B cell (primary cell): ENCODE measurements around the gene OCSTAMP. TPM values are rescaled to one million over a fixed set of nuclear protein-coding genes. Genes with fewer than 3 reads are reported as not detected.

ENCODE experiments used
- ATAC-seq: fragments of 200-7000 bp; cut with Tn5 transposase; one replicate; pipeline ENCODE4 v1.10.0; 2021; ENCODE audit warnings: low read depth, mild to moderate bottlenecking, moderate number of reproducible peaks, moderate library complexity
- CTCF ChIA-PET: fragments of 350-600 bp; sonication (Branson Sonifier 250); formaldehyde crosslinking; loops from one replicate; lab custom pipeline; 2021; ENCODE audit warnings: antibody characterized with exemption, inconsistent platforms; lab: Charles Lee
- POLR2A ChIA-PET: fragments of 350-600 bp; sonication (Branson Sonifier 250); formaldehyde crosslinking; loops from one replicate; lab custom pipeline; 2021; ENCODE audit warnings: antibody characterized with exemption; lab: Charles Lee
- DNase-seq: peaks from one replicate; pipeline ENCODE4 v3.0.0; 2013
- H2AFZ ChIP-seq: 2 replicates; pipeline ENCODE4 v1.6.1; 2012; ENCODE audit warnings: mild to moderate bottlenecking, low read depth, low read length; ENCODE audit not compliant: insufficient read depth, poor library complexity, severe bottlenecking
- H3K27ac ChIP-seq, 2 donors: 1 replicate in 1 of 2; 2 replicates in 1 of 2; pipeline ENCODE4 v1.5.1; 2012 to 2013; ENCODE audit warnings: low read length in 2 of 2, mild to moderate bottlenecking in 2 of 2, moderate library complexity in 1 of 2
- H3K27me3 ChIP-seq, 4 experiments: fragments of 200-600 bp in 1 of 4; sonication (generic) in 1 of 4; replicated peaks in 1 of 4; 1 replicate in 2 of 4; 2 replicates in 2 of 4; pipeline versions ENCODE4 v1.6.1 to v1.7.0; 2013 to 2016; ENCODE audit warnings: low read length in 3 of 4, mild to moderate bottlenecking in 2 of 4, mixed read lengths in 1 of 4, moderate library complexity in 1 of 4; ENCODE audit not compliant: insufficient read depth in 4 of 4, control insufficient read depth in 3 of 4; ENCODE audit errors: control extremely low read depth in 1 of 4
- H3K36me3 ChIP-seq, 2 experiments: replicated peaks in 1 of 2; 1 replicate in 1 of 2; 2 replicates in 1 of 2; pipeline versions ENCODE4 v1.6.1 to v1.7.1; 2013; ENCODE audit warnings: low read length in 1 of 2; ENCODE audit not compliant: insufficient read depth in 2 of 2, control insufficient read depth in 1 of 2; ENCODE audit errors: control extremely low read depth in 1 of 2, extremely low read depth in 1 of 2
- H3K4me1 ChIP-seq, 2 donors: fragments of 200-600 bp in 1 of 2; sonication (generic) in 1 of 2; 1 replicate in 1 of 2; 2 replicates in 1 of 2; pipeline versions ENCODE4 v1.5.1 to v1.6.1; 2013 to 2017; ENCODE audit warnings: low read length in 2 of 2; ENCODE audit not compliant: control insufficient read depth in 2 of 2, insufficient read depth in 2 of 2
- H3K4me2 ChIP-seq: replicated peaks from 2 replicates; pipeline ENCODE3; 2012; ENCODE audit warnings: mild to moderate bottlenecking, low read depth, low read length; ENCODE audit not compliant: poor library complexity, severe bottlenecking
- H3K4me3 ChIP-seq, 5 experiments: fragments of 200-600 bp in 1 of 5; sonication (generic) in 1 of 5; 1 replicate in 3 of 5; 2 replicates in 2 of 5; pipeline versions ENCODE4 v1.5.1 to v1.7.0; 2011 to 2016; ENCODE audit warnings: low read length in 4 of 5, mild to moderate bottlenecking in 4 of 5, low read depth in 2 of 5, control low read depth in 1 of 5, moderate library complexity in 1 of 5; ENCODE audit not compliant: insufficient read depth in 1 of 5; ENCODE audit errors: control extremely low read depth in 1 of 5, extremely low read depth in 1 of 5
- H3K79me2 ChIP-seq: fragments of 200-600 bp; sonication (generic); one replicate; pipeline ENCODE4 v1.6.0; 2016; ENCODE audit warnings: low read length; ENCODE audit not compliant: control insufficient read depth, insufficient read depth
- H3K9ac ChIP-seq: fragments of 200-600 bp; sonication (generic); 2 replicates; pipeline ENCODE4 v1.6.1; 2017; ENCODE audit warnings: mild to moderate bottlenecking, low read length, moderate library complexity
- H3K9me3 ChIP-seq, 3 donors: one replicate each; pipeline versions ENCODE4 v1.6.1 to v1.7.1; 2013; ENCODE audit warnings: low read length in 2 of 3; ENCODE audit not compliant: control insufficient read depth in 2 of 3, insufficient read depth in 1 of 3; ENCODE audit errors: control extremely low read depth in 1 of 3
- H4K20me1 ChIP-seq: 2 replicates; pipeline ENCODE4 v1.6.0; 2012; ENCODE audit warnings: mild to moderate bottlenecking, low read length; ENCODE audit not compliant: insufficient read depth, control insufficient read depth, poor library complexity, severe bottlenecking
- H3K27ac Mint-ChIP-seq: one replicate; pipeline ENCODE4 v1.8.0; 2021; ENCODE audit warnings: mixed read lengths
- H3K27me3 Mint-ChIP-seq: one replicate; pipeline ENCODE4 v1.8.0; 2021; ENCODE audit warnings: mixed read lengths
- H3K4me1 Mint-ChIP-seq: one replicate; pipeline ENCODE4 v1.8.0; 2021; ENCODE audit warnings: mixed read lengths
- H3K4me3 Mint-ChIP-seq: one replicate; pipeline ENCODE4 v1.8.0; 2021; ENCODE audit warnings: mixed read lengths
- H3K9me3 Mint-ChIP-seq: one replicate; pipeline ENCODE4 v1.8.0; 2022; ENCODE audit warnings: mixed read lengths; ENCODE audit not compliant: insufficient read depth
- EZH2 ChIP-seq: IDR thresholded peaks from 2 replicates; pipeline ENCODE4 v1.6.1; 2012; ENCODE audit warnings: borderline replicate concordance, low read depth, mild to moderate bottlenecking, moderate library complexity, low read length; ENCODE audit not compliant: insufficient read depth, poor library complexity, severe bottlenecking
- WGBS: methylation state at CpG from one replicate; pipeline ENCODE4 v1.1.5; 2013; ENCODE audit warnings: missing lambda C conversion rate; ENCODE audit not compliant: insufficient coverage; 5-methylcytosine and 5-hydroxymethylcytosine counted together
- intact Hi-C: fragments of 100-400 bp; cut with micrococcal nuclease; formaldehyde crosslinking; loops from one replicate; pipeline ENCODE4 v1.10.0; 2022
- polyA plus RNA-seq: library from polyadenylated mRNA; depleted of rRNA; stranded (reverse); fragments of >200 nt; gene quantifications from 2 replicates; pipeline ENCODE4 v1.2.3, GENCODE V29; 2012
- total RNA-seq, 2 donors: library from RNA; stranded (reverse); fragments of 120-200 nt in 1 of 2; gene quantifications; 1 replicate in 1 of 2; 2 replicates in 1 of 2; pipeline versions ENCODE4 v1.2.3 to v1.2.4, GENCODE V29; 2013 to 2022
- TF ChIP-seq, protein P1 (sequence below): fragments of 200-600 bp; IDR thresholded peaks from one replicate; pipeline ENCODE4 v1.8.0; 2022; ENCODE audit warnings: antibody characterized with exemption, mild to moderate bottlenecking

Gene OCSTAMP
- total and polyA plus RNA-seq, 2 donors (not counting 1 experiment from before 2014, with no cell fraction given): not detected

DNA sequence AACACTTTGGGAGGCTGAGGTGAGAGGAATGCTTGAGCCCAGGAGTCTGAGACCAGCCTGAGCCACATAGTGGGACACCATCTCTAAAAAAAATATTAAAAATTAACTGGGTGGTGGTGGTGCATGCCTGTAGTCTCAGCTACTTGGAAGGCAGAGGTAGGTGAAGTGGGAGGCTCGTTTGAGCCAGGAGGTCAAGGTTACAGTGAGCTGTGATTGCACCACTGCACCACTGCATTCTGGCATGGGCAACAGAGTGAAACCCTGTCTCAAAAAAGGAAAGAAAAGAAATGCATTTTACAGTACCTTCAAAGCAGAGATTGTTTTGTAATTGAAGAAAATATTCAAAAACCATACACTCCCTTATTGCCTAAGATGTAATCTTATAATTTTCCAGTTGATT is 6.5 kb downstream of the OCSTAMP start:
- no peak overlapping the region for H3K9ac ChIP-seq
- H4K20me1 ChIP-seq: no peaks in the 10 kb centered on the region
- 0% methylated on average over 1 of the region's 1 CpG for WGBS
- H3K4me3 ChIP-seq: no peak overlapping the region
- H3K27ac ChIP-seq: no peak overlapping the region
- ChIA-PET POLR2A (no interaction called here), CTCF (interaction anchor here (0.7 to 1.7 kb wide), 4 partner anchors 9 to 137 kb away, joined by 3 to 5 read pairs (median 4); no protein-coding TSS in a partner anchor)
- no peak for TF ChIP-seq EZH2
- TF ChIP-seq, protein P1, sequence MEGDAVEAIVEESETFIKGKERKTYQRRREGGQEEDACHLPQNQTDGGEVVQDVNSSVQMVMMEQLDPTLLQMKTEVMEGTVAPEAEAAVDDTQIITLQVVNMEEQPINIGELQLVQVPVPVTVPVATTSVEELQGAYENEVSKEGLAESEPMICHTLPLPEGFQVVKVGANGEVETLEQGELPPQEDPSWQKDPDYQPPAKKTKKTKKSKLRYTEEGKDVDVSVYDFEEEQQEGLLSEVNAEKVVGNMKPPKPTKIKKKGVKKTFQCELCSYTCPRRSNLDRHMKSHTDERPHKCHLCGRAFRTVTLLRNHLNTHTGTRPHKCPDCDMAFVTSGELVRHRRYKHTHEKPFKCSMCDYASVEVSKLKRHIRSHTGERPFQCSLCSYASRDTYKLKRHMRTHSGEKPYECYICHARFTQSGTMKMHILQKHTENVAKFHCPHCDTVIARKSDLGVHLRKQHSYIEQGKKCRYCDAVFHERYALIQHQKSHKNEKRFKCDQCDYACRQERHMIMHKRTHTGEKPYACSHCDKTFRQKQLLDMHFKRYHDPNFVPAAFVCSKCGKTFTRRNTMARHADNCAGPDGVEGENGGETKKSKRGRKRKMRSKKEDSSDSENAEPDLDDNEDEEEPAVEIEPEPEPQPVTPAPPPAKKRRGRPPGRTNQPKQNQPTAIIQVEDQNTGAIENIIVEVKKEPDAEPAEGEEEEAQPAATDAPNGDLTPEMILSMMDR: no peak
- no peak overlapping the region for H2AFZ ChIP-seq
- peaks cover 4% of the 10 kb centered on the region for H3K27me3 Mint-ChIP-seq
- H3K4me1 ChIP-seq: peaks cover 12 to 16% of the 10 kb centered on the region in 2 donors
- H3K27ac Mint-ChIP-seq: no peak overlapping the region
- H3K4me1 Mint-ChIP-seq: peaks cover 11% of the 10 kb centered on the region
- DNase-seq (no peak), ATAC-seq (no peak)
- no peaks in the 10 kb centered on the region for H3K9me3 Mint-ChIP-seq
- intact Hi-C loops: no loop called here
- no peak overlapping the region for H3K4me2 ChIP-seq
- no peaks in the 10 kb centered on the region for H3K36me3 ChIP-seq
- H3K9me3 ChIP-seq: no peaks in the 10 kb centered on the region
- H3K27me3 ChIP-seq: peaks cover 0 to 4% (median 0%) of the 10 kb centered on the region in 4 experiments
- no peaks in the 10 kb centered on the region for H3K79me2 ChIP-seq
- no peak overlapping the region for H3K4me3 Mint-ChIP-seq

DNA sequence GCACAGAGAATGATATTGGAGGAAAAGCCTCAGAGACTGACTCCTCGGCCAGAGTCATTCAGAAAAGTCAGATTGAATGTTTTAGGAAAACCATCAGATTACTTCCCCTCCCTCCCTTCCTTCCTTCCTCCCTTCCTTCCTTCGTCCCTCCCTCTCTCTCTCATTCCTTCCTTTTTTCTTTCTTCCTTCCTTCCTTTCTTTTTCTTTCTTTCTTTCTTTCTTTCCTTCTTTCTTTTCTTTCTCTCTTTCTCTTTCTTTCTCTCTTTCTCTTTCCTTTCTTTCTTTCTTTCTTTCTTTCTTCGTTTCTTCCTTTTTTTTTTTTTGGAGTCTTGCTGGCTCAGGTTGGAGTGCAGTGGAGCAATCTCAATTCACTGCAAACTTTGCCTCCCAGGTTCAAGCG is 7.4 kb downstream of the OCSTAMP start:
- DNase-seq (no peak), ATAC-seq (no peak)
- Histone ChIP-seq H3K4me2 (no peak overlapping the region), H3K9ac (no peak overlapping the region), H3K27ac (no peak overlapping the region), H3K4me1 (peaks cover 12 to 16% of the 10 kb centered on the region in 2 donors), H3K4me3 (no peak overlapping the region), H3K27me3 (peaks cover 0 to 4% (median under 1%) of the 10 kb centered on the region in 4 experiments), H2AFZ (no peak overlapping the region), H3K36me3 (no peaks in the 10 kb centered on the region), H3K79me2 (no peaks in the 10 kb centered on the region), H3K9me3 (no peaks in the 10 kb centered on the region), H4K20me1 (no peaks in the 10 kb centered on the region)
- peaks cover 11% of the 10 kb centered on the region for H3K4me1 Mint-ChIP-seq
- intact Hi-C loops: no loop called here
- no peak overlapping the region for H3K27ac Mint-ChIP-seq
- POLR2A ChIA-PET: no interaction called here
- H3K9me3 Mint-ChIP-seq: no peaks in the 10 kb centered on the region
- CTCF ChIA-PET: interaction anchor here (1.6 kb wide), 1 partner anchor 19 kb away, joined by 4 read pairs; no protein-coding TSS in a partner anchor
- no peak for TF ChIP-seq EZH2
- TF ChIP-seq, protein P1: no peak
- H3K27me3 Mint-ChIP-seq: peaks cover 4% of the 10 kb centered on the region
- H3K4me3 Mint-ChIP-seq: no peak overlapping the region
- 83% methylated on average over 2 of the region's 4 CpGs for WGBS
